Psoas muscle (tissue), 8 donors: ENCODE measurements around the gene MAOB. TPM values are rescaled to one million over a fixed set of nuclear protein-coding genes. Genes with fewer than 3 reads are reported as not detected.
A peak's percentile ranks its signal among the peaks of the same experiment; 100 is the strongest.

ENCODE experiments used
- ATAC-seq, 4 donors: fragments of 200-7000 bp; cut with Tn5 transposase; one replicate each; pipeline ENCODE4 v1.9.1; 2020; ENCODE audit warnings: moderate library complexity in 3 of 4, mild to moderate bottlenecking in 2 of 4
- DNase-seq, 2 donors: peaks; one replicate each; pipeline ENCODE4 v3.0.0-alpha.2; 2020
- H3K27ac ChIP-seq: fragments of 200-600 bp; one replicate; pipeline ENCODE4 v1.8.0; 2022
- H3K27me3 ChIP-seq, 3 donors: fragments of 200-600 bp in 1 of 3; one replicate each; pipeline versions ENCODE4 v1.6.1 to v1.8.0; 2013 to 2022; ENCODE audit warnings: low read length in 2 of 3, mild to moderate bottlenecking in 2 of 3, moderate library complexity in 1 of 3; ENCODE audit not compliant: insufficient read depth in 3 of 3
- H3K36me3 ChIP-seq, 2 donors: fragments of 200-600 bp in 1 of 2; one replicate each; pipeline versions ENCODE4 v1.6.1 to v1.8.0; 2013 to 2022; ENCODE audit warnings: low read depth in 1 of 2, mild to moderate bottlenecking in 1 of 2, moderate library complexity in 1 of 2; ENCODE audit not compliant: insufficient read depth in 1 of 2
- H3K4me1 ChIP-seq: fragments of 200-600 bp; one replicate; pipeline ENCODE4 v1.8.0; 2022
- H3K4me3 ChIP-seq: fragments of 200-600 bp; one replicate; pipeline ENCODE4 v1.8.0; 2022; ENCODE audit warnings: mild to moderate bottlenecking
- H3K9me3 ChIP-seq: fragments of 200-600 bp; one replicate; pipeline ENCODE4 v1.8.0; 2022
- CTCF ChIP-seq: fragments of 200-600 bp; IDR thresholded peaks from one replicate; pipeline ENCODE4 v1.8.0; 2022; ENCODE audit warnings: antibody characterized with exemption
- WGBS, 3 donors: extraction: QIAGEN DNeasy Blood & Tissue Kit; methylation state at CpG; one replicate each; pipeline versions ENCODE4 v1.1.6 to v1.1.7; 2013; 5-methylcytosine and 5-hydroxymethylcytosine counted together
- intact Hi-C, 2 donors: fragments of 100-400 bp; cut with DNase I; formaldehyde crosslinking; loops; one replicate each; pipeline versions ENCODE4 v1.11.0 to v1.14.2; 2022
- polyA plus RNA-seq, 3 donors: library from polyadenylated mRNA; stranded (reverse); fragments of 200-250 nt; gene quantifications; one replicate each; pipeline ENCODE4 v1.2.3, GENCODE V29; 2013
- total RNA-seq, 4 donors: library from RNA; stranded (reverse); fragmentation: NEBNext Ultra II Directional in 2 of 4; extraction: Animal tissue kit (Norgen Biotek cat#: 25700) in 2 of 4; gene quantifications; one replicate each; pipeline versions ENCODE4 v1.2.1 to v1.2.4, GENCODE V29; 2021 to 2023
- donor health status: healthy with polysubstance abuse.
- donor health status: DM: no; HTN: no; CAD: no; lungs with moderate emphysema.
- donor health status: Bipolar disorder and iron deficiency.
- donor health status: healthy.
- donor health status: DM: yes; HTN: yes; CAD: no.
- donor health status: DM: no; HTN: no; CAD: no.
- donor health status: DM: no; HTN: no; CAD: no.
- donor health status: DM: yes; HTN: yes; CAD: no.

The MAOB gene
- total and polyA plus RNA-seq, 7 donors = 13.0 to 80.6 (median 42.6) TPM

DNA sequence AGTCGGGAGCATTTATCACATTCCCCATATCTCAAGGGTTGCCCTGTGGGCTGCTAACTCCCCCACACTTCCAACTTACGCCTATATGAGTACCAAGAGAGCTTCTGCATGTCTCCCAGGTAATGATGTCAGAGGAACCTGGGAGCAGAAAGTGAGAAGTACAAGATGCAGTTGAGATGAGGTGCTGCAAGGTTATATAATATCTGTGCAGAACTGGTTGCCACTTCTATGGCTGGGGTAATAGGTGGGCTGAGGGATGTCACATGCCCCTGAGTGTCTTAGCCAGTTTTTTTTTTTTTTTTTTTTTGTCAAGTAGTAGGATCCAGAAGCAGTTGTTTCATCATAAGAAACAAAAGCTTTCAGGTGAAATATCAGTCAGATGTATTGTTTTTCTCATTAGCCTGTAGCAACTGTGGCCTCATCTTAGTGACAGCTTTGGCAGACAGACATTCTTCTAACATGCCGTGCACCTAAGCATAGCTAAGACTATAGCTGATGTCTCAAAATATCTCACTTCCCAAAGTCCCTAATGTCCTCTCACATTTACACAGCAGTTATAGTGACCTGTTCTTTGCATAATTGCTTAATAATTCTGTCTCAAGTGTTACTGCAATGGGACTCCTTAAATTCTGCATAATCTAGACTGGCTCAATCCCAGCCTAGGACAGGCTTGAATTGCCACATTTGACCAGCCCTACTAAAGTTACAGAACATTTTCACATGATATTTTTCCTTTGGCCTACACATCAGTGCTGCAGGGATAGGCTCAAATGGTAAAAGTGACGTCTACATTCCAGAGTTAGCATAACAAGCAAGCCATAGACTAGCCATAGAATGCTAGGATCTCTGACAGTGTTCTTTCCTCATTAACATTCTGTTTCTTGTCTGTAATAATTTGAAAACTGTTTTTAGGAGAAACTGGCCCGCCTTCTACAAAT is 17.9 kb upstream of the MAOB start:
- no peaks in the 10 kb centered on the region for H3K9me3 ChIP-seq
- 48 to 66% (median 57%) methylated on average over 5 of the region's 5 CpGs for WGBS, 3 donors
- intact Hi-C loops = loop anchor here in 1 of 2 donors (5.0 kb wide), 1 partner anchor 38 kb away; no protein-coding TSS in a partner anchor
- DNase-seq (no peak), ATAC-seq (peak; percentile 67 to 80 (median 74))
- no peak overlapping the region for H3K4me3 ChIP-seq
- peaks cover 7% of the 10 kb centered on the region for H3K4me1 ChIP-seq
- peaks cover 0 to 8% (median 0%) of the 10 kb centered on the region in 3 donors for H3K27me3 ChIP-seq
- peak overlapping the region; percentile 67 for H3K27ac ChIP-seq
- TF ChIP-seq CTCF = no peak
- no peaks in the 10 kb centered on the region for H3K36me3 ChIP-seq

- no peak overlapping the region for H3K4me3 ChIP-seq
- H3K4me1 ChIP-seq = peaks cover 7% of the 10 kb centered on the region
- no peaks in the 10 kb centered on the region for H3K36me3 ChIP-seq
- intact Hi-C loops = no loop called here
- H3K27ac ChIP-seq = peak overlapping the region; percentile 67
- ATAC-seq (peak; percentile 82 to 90 (median 84)), DNase-seq (peak; percentile 18 to 75)
- no peaks in the 10 kb centered on the region for H3K9me3 ChIP-seq
- WGBS, 3 donors = 41 to 52% (median 51%) methylated on average over 5 of the region's 5 CpGs
- peaks cover 0 to 8% (median 0%) of the 10 kb centered on the region in 3 donors for H3K27me3 ChIP-seq
- TF ChIP-seq CTCF = no peak
Measured at GRCh38 chrX:43898406-43899035, 16.3 kb upstream of the MAOB start.

DNA sequence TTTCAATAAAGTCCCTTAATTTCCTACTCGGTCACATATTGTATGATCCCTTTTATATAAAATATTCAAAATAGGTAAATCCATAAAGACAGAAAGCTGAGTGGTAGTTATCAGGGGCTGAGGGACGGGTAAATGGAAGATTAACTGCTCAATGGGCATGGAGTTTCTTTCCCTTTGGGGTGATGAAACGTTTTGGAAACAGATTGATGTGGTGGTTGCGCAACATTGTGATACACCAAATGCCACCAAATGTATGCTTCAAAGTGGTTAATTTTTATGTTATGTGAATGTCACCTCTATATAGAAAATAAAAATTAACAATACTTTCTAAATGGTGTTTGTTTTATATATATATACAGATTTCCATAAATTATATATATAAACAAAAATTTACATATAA is 15.0 kb upstream of the MAOB start:
- DNase-seq = no peak
- Histone ChIP-seq H3K27ac (no peak overlapping the region), H3K36me3 (no peaks in the 10 kb centered on the region), H3K9me3 (no peaks in the 10 kb centered on the region), H3K27me3 (no peaks in the 10 kb centered on the region), H3K4me3 (no peak overlapping the region), H3K4me1 (peaks cover 15% of the 10 kb centered on the region)
- TF ChIP-seq CTCF = no peak
- 59 to 77% (median 64%) methylated on average over 4 of the region's 4 CpGs for WGBS, 3 donors
- ATAC-seq = no peak
- intact Hi-C loops = no loop called here

GRCh38 chrX:43892336-43892870 is 10.2 kb upstream of the MAOB start:
- Histone ChIP-seq H3K4me3 (no peak overlapping the region), H3K27me3 (no peaks in the 10 kb centered on the region), H3K9me3 (no peaks in the 10 kb centered on the region), H3K4me1 (peaks cover 8% of the 10 kb centered on the region), H3K36me3 (no peaks in the 10 kb centered on the region), H3K27ac (peak overlapping the region; percentile 76)
- no peak for TF ChIP-seq CTCF
- intact Hi-C loops = no loop called here
- DNase-seq = no peak
- peak; percentile 68 to 92 (median 86) for ATAC-seq
- 0 to 15% (median 10%) methylated on average over 1 of the region's 1 CpG for WGBS, 3 donors
